Endothelial cell of umbilical vein (primary cell): Measurements from ENCODE around the gene ATP5PB. TPM values are rescaled to one million over a fixed set of nuclear protein-coding genes. Genes with fewer than 3 reads are reported as not detected.

Experiments
- BruUV-seq: library from RNA; stranded (reverse); fragments of 400-500 nt; replicated peaks from 2 replicates; lab custom pipeline; 2021; lab: Mats Ljungman, UMichigan
- CTCF ChIA-PET: fragments of 300-600, 350-600 bp; sonication (Branson Sonifier 250); formaldehyde crosslinking; loops from one replicate; lab custom pipeline; 2021; ENCODE audit warnings: antibody characterized with exemption, inconsistent platforms; lab: Charles Lee
- POLR2A ChIA-PET: fragments of 300-600, 350-600 bp; sonication (Branson Sonifier 250); formaldehyde crosslinking; loops from one replicate; lab custom pipeline; 2021; ENCODE audit warnings: antibody characterized with exemption, inconsistent platforms; lab: Charles Lee
- DNase-seq: peaks from one replicate; pipeline ENCODE4 v3.0.0-alpha.2; 2011; ENCODE audit warnings: low read depth, low spot score
- FAIRE-seq: peaks from 2 replicates; lab custom pipeline; 2011; peaks lifted over from hg19 to GRCh38; lab: Jason Lieb, UNC
- H2AFZ ChIP-seq: 2 replicates; pipeline ENCODE4 v1.6.0; 2012; ENCODE audit warnings: low read depth, low read length, control low read depth, inconsistent platforms
- H3K27ac ChIP-seq: 2 replicates; pipeline ENCODE4 v1.5.1; 2011; ENCODE audit warnings: low read depth, mild to moderate bottlenecking, control low read depth, low read length, moderate library complexity; ENCODE audit not compliant: insufficient read depth
- H3K27me3 ChIP-seq, 2 experiments: 2 replicates each; pipeline versions ENCODE4 v1.6.0 to v1.6.1; 2011; ENCODE audit warnings: low read length in 2 of 2, mixed read lengths in 1 of 2; ENCODE audit not compliant: control insufficient read depth in 2 of 2, insufficient read depth in 2 of 2
- H3K36me3 ChIP-seq, 2 experiments: 2 replicates in 1 of 2; 3 replicates in 1 of 2; pipeline ENCODE4 v1.5.1; 2011; ENCODE audit warnings: low read length in 2 of 2, mild to moderate bottlenecking in 1 of 2, moderate library complexity in 1 of 2; ENCODE audit not compliant: control insufficient read depth in 2 of 2, insufficient read depth in 2 of 2; ENCODE audit errors: extremely low read depth in 1 of 2
- H3K4me1 ChIP-seq: 3 replicates; pipeline ENCODE4 v1.5.1; 2011; ENCODE audit warnings: mild to moderate bottlenecking, low read length; ENCODE audit not compliant: control insufficient read depth, insufficient read depth; ENCODE audit errors: extremely low read depth
- H3K4me2 ChIP-seq: 2 replicates; pipeline ENCODE4 v1.6.1; 2011; ENCODE audit warnings: low read length, control low read depth, mixed read lengths; ENCODE audit not compliant: insufficient read depth
- H3K4me3 ChIP-seq, 3 experiments: fragments of 200-600 bp in 1 of 3; sonication (generic), shearing (Covaris generic) in 1 of 3; replicated peaks in 1 of 3; 2 replicates each; pipeline ENCODE4 v1.5.1; 2011 to 2016; ENCODE audit warnings: control low read depth in 3 of 3, low read length in 3 of 3, mild to moderate bottlenecking in 2 of 3, inconsistent platforms in 1 of 3, low read depth in 1 of 3, moderate library complexity in 1 of 3; ENCODE audit not compliant: insufficient read depth in 1 of 3
- H3K79me2 ChIP-seq: 2 replicates; pipeline ENCODE4 v1.6.0; 2012; ENCODE audit warnings: low read length, inconsistent platforms; ENCODE audit not compliant: control insufficient read depth, insufficient read depth
- H3K9ac ChIP-seq: replicated peaks from 2 replicates; pipeline ENCODE3; 2011; ENCODE audit warnings: low read length, control low read depth; ENCODE audit not compliant: insufficient read depth; ENCODE audit errors: extremely low read depth
- H3K9me1 ChIP-seq: replicated peaks from 3 replicates; pipeline ENCODE4 v1.6.0; 2011; ENCODE audit warnings: mild to moderate bottlenecking, low read length; ENCODE audit not compliant: control insufficient read depth, insufficient read depth; ENCODE audit errors: extremely low read depth
- H3K9me3 ChIP-seq: replicated peaks from 2 replicates; pipeline ENCODE4 v1.5.1; 2012; ENCODE audit warnings: low read length, inconsistent platforms; ENCODE audit not compliant: control insufficient read depth, insufficient read depth
- H4K20me1 ChIP-seq: replicated peaks from 2 replicates; pipeline ENCODE3; 2011; ENCODE audit warnings: mild to moderate bottlenecking, low read length; ENCODE audit not compliant: control insufficient read depth, insufficient read depth; ENCODE audit errors: extremely low read depth
- CTCF ChIP-seq, 2 donors: IDR thresholded peaks; 1 replicate in 1 of 2; 2 replicates in 1 of 2; pipeline ENCODE4 v1.5.1; 2011; ENCODE audit warnings: low read length in 2 of 2, mild to moderate bottlenecking in 2 of 2, moderate library complexity in 2 of 2, control low read depth in 1 of 2, inconsistent platforms in 1 of 2, low read depth in 1 of 2; ENCODE audit not compliant: insufficient read depth in 1 of 2; ENCODE audit errors: extremely low read depth in 1 of 2
- EZH2 ChIP-seq: IDR thresholded peaks from 2 replicates; pipeline ENCODE4 v1.6.1; 2012; ENCODE audit warnings: borderline replicate concordance, low read depth, mild to moderate bottlenecking, moderate library complexity, low read length, inconsistent platforms; ENCODE audit not compliant: severe bottlenecking
- FOS ChIP-seq: IDR thresholded peaks from 2 replicates; pipeline ENCODE4 v1.6.1; 2011; ENCODE audit warnings: mild to moderate bottlenecking, low read length, moderate library complexity, borderline replicate concordance; ENCODE audit not compliant: insufficient read depth
- MAX ChIP-seq: IDR thresholded peaks from 2 replicates; pipeline ENCODE4 v1.6.1; 2011; ENCODE audit not compliant: insufficient read depth, insufficient read length
- POLR2A ChIP-seq: IDR thresholded peaks from 2 replicates; pipeline ENCODE4 v1.6.1; 2012; ENCODE audit warnings: low read depth, mild to moderate bottlenecking, control low read depth, low read length
- POLR2AphosphoS5 ChIP-seq: IDR thresholded peaks from 2 replicates; pipeline ENCODE4 v1.6.1; 2012; ENCODE audit warnings: low read depth, mild to moderate bottlenecking, control low read depth, low read length, moderate library complexity; ENCODE audit not compliant: insufficient read depth
- dilution Hi-C: fragments of 300-500 bp; cut with MboI; formaldehyde crosslinking; loops from one replicate; pipeline ENCODE4 v1.15.0; 2019; ENCODE audit warnings: low sequenced_read_pairs; ENCODE audit not compliant: extremely low pct_ligation_motif_present
- intact Hi-C: fragments of 100-400 bp; cut with micrococcal nuclease; formaldehyde crosslinking; loops from one replicate; pipeline ENCODE4 v1.10.0; 2022
- polyA plus RNA-seq, 4 experiments: library from polyadenylated mRNA; depleted of rRNA in 3 of 4; stranded (reverse) in 3 of 4; unstranded in 1 of 4; fragments of >200 nt; gene quantifications; 2 replicates each; pipeline versions ENCODE4 v1.2.1 to v1.2.3, GENCODE V29; 2011 to 2012; ENCODE audit warnings: missing spikeins in 1 of 4
- total RNA-seq: library from RNA; stranded (reverse); gene quantifications from 2 replicates; pipeline ENCODE4 v1.2.3, GENCODE V29; 2021

The ATP5PB gene
- total and polyA plus RNA-seq, 2 donors (not counting 3 experiments of a cell fraction or from before 2014, with no cell fraction given): 231 to 244 TPM

- Histone ChIP-seq H3K79me2 (no peaks in the 10 kb centered on the region), H2AFZ (no peak overlapping the region), H3K9me1 (no peaks in the 10 kb centered on the region), H3K27ac (no peak overlapping the region), H3K4me1 (no peaks in the 10 kb centered on the region), H3K27me3 (peaks cover 6 to 10% of the 10 kb centered on the region in 2 experiments), H4K20me1 (no peaks in the 10 kb centered on the region), H3K4me2 (no peak overlapping the region), H3K4me3 (no peak overlapping the region), H3K9me3 (no peaks in the 10 kb centered on the region), H3K36me3 (no peaks in the 10 kb centered on the region), H3K9ac (no peak overlapping the region)
- dilution Hi-C loops (no loop called here), intact Hi-C loops (no loop called here)
- CTCF ChIA-PET: interaction anchor here (1.3 to 2.1 kb wide), 2 partner anchors 21 to 283 kb away, joined by 7 to 12 read pairs; no protein-coding TSS in a partner anchor
- TF ChIP-seq POLR2A: no peak
- POLR2A ChIA-PET: interaction anchor here (0.6 kb wide), 1 partner anchor 472 kb away, joined by 3 read pairs; no protein-coding TSS in a partner anchor
- BruUV-seq: no TSS peak
- DNase-seq (no peak), FAIRE-seq (no peak)
Measured at GRCh38 chr1:111486431-111486830, 37.2 kb downstream of the ATP5PB start.

- H2AFZ ChIP-seq: no peak overlapping the region
- no peaks in the 10 kb centered on the region for H4K20me1 ChIP-seq
- peaks cover 6 to 12% of the 10 kb centered on the region in 2 experiments for H3K27me3 ChIP-seq
- intact Hi-C loops (no loop called here), dilution Hi-C loops (no loop called here)
- FAIRE-seq: no peak
- H3K27ac ChIP-seq: no peak overlapping the region
- H3K36me3 ChIP-seq: no peaks in the 10 kb centered on the region
- no peak overlapping the region for H3K4me2 ChIP-seq
- ChIA-PET POLR2A (no interaction called here), CTCF (no interaction called here)
- no peak for DNase-seq
- TF ChIP-seq POLR2A (no peak), POLR2AphosphoS5 (no peak), MAX (no peak), EZH2 (no peak), CTCF (IDR thresholded peaks at IDR 0.05; ENCODE audit: extremely low read depth in 1 of 2, insufficient read depth in 1 of 2, low read depth in 1 of 2, low read length in 2 of 2) (no peak), FOS (no peak)
- H3K9me3 ChIP-seq: no peaks in the 10 kb centered on the region
- no peaks in the 10 kb centered on the region for H3K79me2 ChIP-seq
- H3K4me1 ChIP-seq: no peaks in the 10 kb centered on the region
- no peak overlapping the region for H3K4me3 ChIP-seq
- no peaks in the 10 kb centered on the region for H3K9me1 ChIP-seq
- no peak overlapping the region for H3K9ac ChIP-seq
- no TSS peak for BruUV-seq
Measured at GRCh38 chr1:111487133-111487532, 37.9 kb downstream of the ATP5PB start.
